T-cell (primary cell): ENCODE measurements around the gene ACTL6B. TPM values are rescaled to one million over a fixed set of nuclear protein-coding genes. Genes with fewer than 3 reads are reported as not detected.

Source experiments
- ATAC-seq, 4 experiments: fragments of 200-7000 bp in 3 of 4; fragments of 150-1000 bp in 1 of 4; cut with Tn5 transposase; replicated peaks in 1 of 4; 1 replicate in 3 of 4; 2 replicates in 1 of 4; pipeline ENCODE4 v1.10.0; 2021; ENCODE audit warnings: moderate library complexity in 3 of 4, mild to moderate bottlenecking in 2 of 4, moderate number of reproducible peaks in 1 of 4
- CTCF ChIA-PET, 2 donors: fragments of 300-600 bp; sonication (Branson Sonifier 250); formaldehyde crosslinking; loops; one replicate each; lab custom pipeline; 2022; ENCODE audit warnings: antibody characterized with exemption in 2 of 2; lab: Charles Lee
- POLR2A ChIA-PET, 2 donors: fragments of 300-600 bp; sonication (Branson Sonifier 250); formaldehyde crosslinking; loops; one replicate each; lab custom pipeline; 2022; ENCODE audit warnings: antibody characterized with exemption in 2 of 2; lab: Charles Lee
- DNase-seq, 35 experiments: peaks; one replicate each; pipeline versions ENCODE4 v3.0.0 to v3.0.0-alpha.2; 2013 to 2023
- H3K27ac ChIP-seq: one replicate; pipeline ENCODE4 v1.5.1; 2013; ENCODE audit warnings: low read length
- H3K27me3 ChIP-seq, 2 experiments: replicated peaks in 1 of 2; 1 replicate in 1 of 2; 2 replicates in 1 of 2; pipeline versions ENCODE4 v1.6.1 to v1.7.0; 2013; ENCODE audit warnings: low read length in 1 of 2, mixed read lengths in 1 of 2; ENCODE audit not compliant: control insufficient read depth in 2 of 2, insufficient read depth in 2 of 2; ENCODE audit errors: extremely low read depth in 1 of 2
- H3K36me3 ChIP-seq, 2 donors: 1 replicate in 1 of 2; 2 replicates in 1 of 2; pipeline versions ENCODE4 v1.6.1 to v1.7.0; 2013; ENCODE audit warnings: low read length in 1 of 2; ENCODE audit not compliant: control insufficient read depth in 2 of 2, insufficient read depth in 1 of 2; ENCODE audit errors: extremely low read depth in 1 of 2
- H3K4me1 ChIP-seq, 2 experiments: 1 replicate in 1 of 2; 2 replicates in 1 of 2; pipeline versions ENCODE4 v1.6.1 to v1.7.0; 2013; ENCODE audit warnings: low read length in 2 of 2, mixed read lengths in 1 of 2; ENCODE audit not compliant: insufficient read depth in 2 of 2, control insufficient read depth in 1 of 2; ENCODE audit errors: extremely low read depth in 1 of 2
- H3K4me3 ChIP-seq, 2 donors: 1 replicate in 1 of 2; 2 replicates in 1 of 2; pipeline versions ENCODE4 v1.5.1 to v1.7.0; 2013; ENCODE audit warnings: mild to moderate bottlenecking in 2 of 2, low read length in 1 of 2, moderate library complexity in 1 of 2; ENCODE audit not compliant: control insufficient read depth in 1 of 2; ENCODE audit errors: extremely low read depth in 1 of 2
- H3K9me3 ChIP-seq: 2 replicates; pipeline ENCODE4 v1.7.0; 2013
- H3K27ac Mint-ChIP-seq, 2 donors: one replicate each; pipeline ENCODE4 v1.8.0; 2020 to 2021; ENCODE audit warnings: mild to moderate bottlenecking in 2 of 2, mixed read lengths in 2 of 2
- H3K27me3 Mint-ChIP-seq, 2 donors: one replicate each; pipeline ENCODE4 v1.8.0; 2021 to 2022; ENCODE audit warnings: mixed read lengths in 2 of 2
- H3K36me3 Mint-ChIP-seq: one replicate; pipeline ENCODE4 v1.8.0; 2021; ENCODE audit warnings: mixed read lengths
- H3K4me1 Mint-ChIP-seq, 3 donors: one replicate each; pipeline ENCODE4 v1.8.0; 2020 to 2022; ENCODE audit warnings: mixed read lengths in 3 of 3, mild to moderate bottlenecking in 1 of 3
- H3K4me3 Mint-ChIP-seq, 3 donors: one replicate each; pipeline ENCODE4 v1.8.0; 2020 to 2022; ENCODE audit warnings: mild to moderate bottlenecking in 3 of 3, mixed read lengths in 3 of 3, moderate library complexity in 3 of 3
- H3K9me3 Mint-ChIP-seq, 3 donors: one replicate each; pipeline ENCODE4 v1.8.0; 2020 to 2022; ENCODE audit warnings: mixed read lengths in 3 of 3
- WGBS: methylation state at CpG from one replicate; pipeline ENCODE4 v1.1.5; 2013; ENCODE audit warnings: missing lambda C conversion rate; ENCODE audit not compliant: insufficient coverage; 5-methylcytosine and 5-hydroxymethylcytosine counted together
- total RNA-seq, 35 experiments: library from RNA in 6 of 35; stranded (reverse) in 6 of 35; fragments of 120-200 nt in 1 of 35; gene quantifications; one replicate each; pipeline versions ENCODE4 v1.2.1 to v1.2.4 and lab custom pipeline; 2013 to 2026

ACTL6B gene
- total RNA-seq, 5 donors from 2014 or later (not counting 1 experiment from before 2014, with no cell fraction given) = not detected

- peaks cover 0 to 3% of the 10 kb centered on the region in 2 donors for H3K36me3 ChIP-seq
- H3K9me3 ChIP-seq = no peaks in the 10 kb centered on the region
- H3K27ac Mint-ChIP-seq = no peak overlapping the region
- CTCF ChIA-PET = interaction anchor here in 1 of 2 donors (0.6 kb wide), 1 partner anchor 10 kb away, joined by 3 read pairs; no protein-coding TSS in a partner anchor
- DNase-seq (no peak), ATAC-seq (no peak)
- H3K4me3 Mint-ChIP-seq = no peak overlapping the region
- no peaks in the 10 kb centered on the region for H3K27me3 ChIP-seq
- 87% methylated on average over 3 of the region's 6 CpGs for WGBS
- H3K4me1 Mint-ChIP-seq = peaks cover 4 to 7% (median 6%) of the 10 kb centered on the region in 3 donors
- no peak overlapping the region for H3K27ac ChIP-seq
- H3K36me3 Mint-ChIP-seq = peaks cover 8% of the 10 kb centered on the region
- H3K4me3 ChIP-seq = no peak overlapping the region
- POLR2A ChIA-PET = interaction anchor here in 1 of 2 donors (0.6 kb wide), 1 partner anchor 50 kb away, joined by 3 read pairs; no protein-coding TSS in a partner anchor
- H3K4me1 ChIP-seq = no peaks in the 10 kb centered on the region
- no peaks in the 10 kb centered on the region for H3K9me3 Mint-ChIP-seq
- no peaks in the 10 kb centered on the region for H3K27me3 Mint-ChIP-seq
Observed at GRCh38 chr7:100620239-100620638, 36.0 kb downstream of the ACTL6B start.

GRCh38 chr7:100614308-100614861 is 41.9 kb downstream of the ACTL6B start:
- H3K27ac ChIP-seq = no peak overlapping the region
- H3K27ac Mint-ChIP-seq = no peak overlapping the region
- ATAC-seq (no peak), DNase-seq (no peak)
- H3K4me3 ChIP-seq = no peak overlapping the region
- no peaks in the 10 kb centered on the region for H3K9me3 ChIP-seq
- H3K27me3 ChIP-seq = no peaks in the 10 kb centered on the region
- ChIA-PET POLR2A (interaction anchor here in 1 of 2 donors (1.0 kb wide), 1 partner anchor 55 kb away, joined by 3 read pairs; no protein-coding TSS in a partner anchor), CTCF (interaction anchor here (0.6 to 1.1 kb wide), 4 partner anchors 13 to 91 kb away, joined by 3 to 4 read pairs (median 3); partner anchors contain the start of gene POP7 (in 1 of the 2))
- peaks cover 0 to 3% of the 10 kb centered on the region in 2 donors for H3K36me3 ChIP-seq
- H3K27me3 Mint-ChIP-seq = no peaks in the 10 kb centered on the region
- no CpG with 5 or more reads among the region's 6 CpGs for WGBS
- peak overlapping the region in 1 of 3 donors; percentile 94 for H3K4me3 Mint-ChIP-seq
- H3K36me3 Mint-ChIP-seq = peaks cover 3% of the 10 kb centered on the region
- no peaks in the 10 kb centered on the region for H3K9me3 Mint-ChIP-seq
- H3K4me1 Mint-ChIP-seq = peaks cover 16 to 29% (median 23%) of the 10 kb centered on the region in 3 donors
- H3K4me1 ChIP-seq = peaks cover 7 to 30% of the 10 kb centered on the region in 2 experiments

DNA sequence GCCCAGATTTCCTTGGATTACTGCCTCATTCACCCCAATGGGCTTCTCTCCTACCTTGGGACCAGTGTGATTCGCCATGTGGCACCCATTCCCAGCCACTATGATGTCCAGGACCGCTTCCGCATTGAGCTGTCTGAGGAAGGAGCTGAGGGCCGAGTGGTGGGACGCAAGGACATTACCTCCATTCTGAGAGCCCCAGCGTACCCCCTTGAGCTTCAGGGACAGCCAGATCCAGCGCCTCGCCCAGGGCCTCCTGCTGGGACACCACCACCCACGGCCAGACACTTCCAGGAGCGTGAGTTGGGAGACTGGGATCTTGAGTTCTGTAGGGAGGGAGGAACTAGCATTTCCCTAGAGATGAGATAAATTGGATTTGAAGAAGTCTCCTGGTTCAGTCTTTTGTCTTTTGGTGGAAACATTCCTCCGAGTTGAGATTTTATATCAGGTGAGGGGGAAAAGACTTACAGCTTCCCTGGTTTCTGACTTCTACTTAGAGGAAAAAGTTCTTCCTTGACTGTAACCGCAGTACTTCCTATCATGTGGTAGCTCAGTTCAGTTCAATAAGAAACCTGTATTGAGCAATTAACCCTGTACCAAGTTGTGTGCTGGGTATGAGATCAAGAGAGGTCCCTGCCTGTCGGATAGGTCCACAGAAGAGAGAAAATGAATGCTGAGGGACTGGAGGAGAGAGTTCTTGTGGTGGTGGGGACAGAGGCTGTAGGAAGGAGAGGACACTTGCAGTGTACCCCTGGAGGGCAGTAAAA is 42.7 kb downstream of the ACTL6B start:
- no peak overlapping the region for H3K27ac Mint-ChIP-seq
- no peaks in the 10 kb centered on the region for H3K27me3 ChIP-seq
- peaks cover 3% of the 10 kb centered on the region for H3K36me3 Mint-ChIP-seq
- CTCF ChIA-PET = interaction anchor here (0.5 to 2.1 kb wide), 12 partner anchors 13 to 480 kb away, joined by 3 to 17 read pairs (median 4); partner anchors contain the start of genes FBXO24 (in 1 of the 2), LRCH4 (in 1 of the 2) and POP7 (in 1 of the 2)
- peak overlapping the region; percentile 73 to 94 (median 82) for H3K4me3 Mint-ChIP-seq
- no peaks in the 10 kb centered on the region for H3K27me3 Mint-ChIP-seq
- peaks cover 7 to 30% of the 10 kb centered on the region in 2 experiments for H3K4me1 ChIP-seq
- H3K4me1 Mint-ChIP-seq = peaks cover 16 to 29% (median 23%) of the 10 kb centered on the region in 3 donors
- WGBS = 79% methylated on average over 6 of the region's 13 CpGs
- no peaks in the 10 kb centered on the region for H3K9me3 ChIP-seq
- H3K27ac ChIP-seq = no peak overlapping the region
- H3K36me3 ChIP-seq = peaks cover 0 to 3% of the 10 kb centered on the region in 2 donors
- POLR2A ChIA-PET = interaction anchor here (0.5 to 0.6 kb wide), 3 partner anchors 12 to 173 kb away, joined by 3 to 4 read pairs (median 3); partner anchors contain the start of gene PCOLCE (in 1 of the 2)
- H3K4me3 ChIP-seq = peak overlapping the region; percentile 82 to 85
- DNase-seq (peak in 1 of 35 experiments; percentile 34), ATAC-seq (no peak)
- no peaks in the 10 kb centered on the region for H3K9me3 Mint-ChIP-seq

DNA sequence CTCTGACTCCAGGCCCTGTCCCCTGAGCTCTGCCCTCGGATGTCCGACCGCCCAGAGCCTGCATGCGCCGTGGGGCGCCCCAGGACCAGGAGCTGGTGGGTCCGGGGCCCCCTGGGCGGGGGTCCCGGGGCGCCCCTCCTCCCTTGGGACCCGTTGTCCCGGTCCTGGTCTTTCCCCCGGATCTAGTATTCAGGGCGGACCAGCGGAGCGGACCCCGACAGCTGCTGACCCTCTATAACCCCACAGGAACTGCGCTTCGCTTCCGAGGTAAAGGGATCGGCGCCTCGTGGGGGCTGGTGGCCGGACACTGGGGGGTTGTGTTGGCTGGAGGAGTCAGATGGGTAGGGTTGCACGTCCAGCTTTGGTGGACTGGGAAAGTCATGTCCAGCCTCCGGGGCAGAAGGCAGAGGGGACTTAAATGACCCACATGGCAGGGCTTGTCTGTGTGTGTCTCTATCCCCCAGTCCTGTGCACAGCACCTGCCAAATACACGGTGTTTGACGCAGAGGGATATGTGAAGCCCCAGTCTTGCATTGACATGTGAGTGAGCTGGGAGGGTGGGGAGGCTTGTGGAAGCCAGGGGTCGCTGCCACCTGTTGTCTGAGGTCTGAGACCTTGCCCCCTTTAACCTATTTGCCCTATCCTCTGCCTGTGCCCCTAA is 43.4 kb downstream of the ACTL6B start:
- Histone ChIP-seq H3K4me1 (peaks cover 7 to 30% of the 10 kb centered on the region in 2 experiments), H3K9me3 (no peaks in the 10 kb centered on the region), H3K27ac (no peak overlapping the region), H3K27me3 (no peaks in the 10 kb centered on the region), H3K4me3 (peak overlapping the region; percentile 82 to 85), H3K36me3 (peaks cover 0 to 3% of the 10 kb centered on the region in 2 donors)
- POLR2A ChIA-PET = interaction anchor here (0.6 to 1.4 kb wide), 6 partner anchors 13 to 184 kb away, joined by 3 to 9 read pairs (median 4); partner anchors contain the start of genes FBXO24 (in 1 of the 2), POP7 (in 1 of the 2) and ZCWPW1 (in 1 of the 2)
- Mint-ChIP-seq H3K4me1 (peaks cover 16 to 29% (median 23%) of the 10 kb centered on the region in 3 donors), H3K9me3 (no peaks in the 10 kb centered on the region), H3K27me3 (no peaks in the 10 kb centered on the region), H3K4me3 (peak overlapping the region; percentile 94 to 98 (median 97)), H3K27ac (peak overlapping the region; percentile 39 to 80), H3K36me3 (peaks cover 3% of the 10 kb centered on the region)
- WGBS = 6% methylated on average over 16 of the region's 29 CpGs
- peak in 19 of 35 experiments; percentile 16 to 62 (median 33) for DNase-seq
- no peak for ATAC-seq
- CTCF ChIA-PET = interaction anchor here (0.6 to 2.1 kb wide), 15 partner anchors 14 to 479 kb away, joined by 3 to 17 read pairs (median 6); partner anchors contain the start of genes FBXO24 (in 1 of the 2), GNB2 (in 1 of the 2), LRCH4 (in 1 of the 2) and POP7 (in 1 of the 2)

GRCh38 chr7:100611983-100612729 is 44.1 kb downstream of the ACTL6B start, which contains the start of gene MOSPD3:
Gene MOSPD3 (plus strand): TSS chr7:100612540. CDS start chr7:100612792, 252 bp downstream.
- ATAC-seq (peak; percentile 89 to 96 (median 94)), DNase-seq (peak; percentile 95 to 100 (median 97))
- H3K9me3 ChIP-seq = no peaks in the 10 kb centered on the region
- no peaks in the 10 kb centered on the region for H3K27me3 Mint-ChIP-seq
- peak within 1 kb of the TSS; percentile 94 to 98 (median 97) for H3K4me3 Mint-ChIP-seq
- H3K27ac Mint-ChIP-seq = peak within 1 kb of the TSS; percentile 100
- peak within 1 kb of the TSS; percentile 85 to 86 for H3K4me3 ChIP-seq
- CTCF ChIA-PET = interaction anchor here (0.6 to 2.1 kb wide), 14 partner anchors 14 to 94 kb away, joined by 3 to 17 read pairs (median 6); partner anchors contain the start of genes FBXO24 (in 1 of the 2), GNB2 (in 1 of the 2), LRCH4 (in 1 of the 2) and POP7 (in 1 of the 2)
- no peaks in the 10 kb centered on the region for H3K27me3 ChIP-seq
- under 1% methylated on average over 59 of the region's 61 CpGs for whole genome bisulfite sequencing
- peak within 1 kb of the TSS; percentile 93 for H3K27ac ChIP-seq
- H3K4me1 Mint-ChIP-seq = peaks cover 16 to 30% (median 23%) of the 10 kb centered on the region in 3 donors
- peaks cover 3% of the 10 kb centered on the region for H3K36me3 Mint-ChIP-seq
- no peaks in the 10 kb centered on the region for H3K9me3 Mint-ChIP-seq
- H3K4me1 ChIP-seq = peaks cover 7 to 30% of the 10 kb centered on the region in 2 experiments
- POLR2A ChIA-PET = interaction anchor here (0.6 to 1.4 kb wide), 6 partner anchors 14 to 183 kb away, joined by 3 to 9 read pairs (median 4); partner anchors contain the start of genes FBXO24 (in 1 of the 2), POP7 (in 1 of the 2) and ZCWPW1 (in 1 of the 2)
- H3K36me3 ChIP-seq = peaks cover 0 to 2% of the 10 kb centered on the region in 2 donors
